Keratinocyte (primary cell): ENCODE data around the gene VAMP4. TPM values are rescaled to one million over a fixed set of nuclear protein-coding genes. Genes with fewer than 3 reads are reported as not detected.

Experiments used
- DNase-seq: peaks from one replicate; pipeline ENCODE4 v3.0.0-alpha.2; 2011; ENCODE audit warnings: low read depth, missing footprints, low spot score
- FAIRE-seq: peaks from 2 replicates; lab custom pipeline; 2011; peaks lifted over from hg19 to GRCh38; lab: Jason Lieb, UNC
- H2AFZ ChIP-seq: 2 replicates; pipeline ENCODE4 v1.6.0; 2012; ENCODE audit warnings: low read length, control low read depth, inconsistent platforms; ENCODE audit not compliant: control insufficient read depth
- H3K27ac ChIP-seq: 2 replicates; pipeline ENCODE4 v1.5.1; 2011; ENCODE audit warnings: low read length; ENCODE audit not compliant: control insufficient read depth, insufficient read depth
- H3K27me3 ChIP-seq: 3 replicates; pipeline ENCODE4 v1.6.0; 2011; ENCODE audit warnings: low read length; ENCODE audit not compliant: control insufficient read depth, insufficient read depth; ENCODE audit errors: extremely low read depth
- H3K36me3 ChIP-seq, 2 experiments: 2 replicates in 1 of 2; 3 replicates in 1 of 2; pipeline ENCODE4 v1.5.1; 2011; ENCODE audit warnings: low read length in 2 of 2, mild to moderate bottlenecking in 1 of 2; ENCODE audit not compliant: control insufficient read depth in 2 of 2, insufficient read depth in 2 of 2; ENCODE audit errors: extremely low read depth in 1 of 2
- H3K4me1 ChIP-seq: 3 replicates; pipeline ENCODE4 v1.5.1; 2011; ENCODE audit warnings: low read length; ENCODE audit not compliant: control insufficient read depth, insufficient read depth; ENCODE audit errors: extremely low read depth
- H3K4me2 ChIP-seq: 3 replicates; pipeline ENCODE4 v1.6.0; 2011; ENCODE audit warnings: low read depth, low read length; ENCODE audit not compliant: control insufficient read depth, insufficient read depth; ENCODE audit errors: extremely low read depth
- H3K4me3 ChIP-seq, 3 experiments: fragments of 200-600 bp in 1 of 3; sonication (generic) in 1 of 3; 2 replicates in 2 of 3; 3 replicates in 1 of 3; pipeline ENCODE4 v1.5.1; 2011 to 2016; ENCODE audit warnings: low read length in 3 of 3, mild to moderate bottlenecking in 3 of 3, control low read depth in 2 of 3, inconsistent platforms in 1 of 3, low read depth in 1 of 3, mixed read lengths in 1 of 3, mixed run types in 1 of 3, moderate library complexity in 1 of 3; ENCODE audit not compliant: control insufficient read depth in 2 of 3, insufficient read depth in 2 of 3; ENCODE audit errors: extremely low read depth in 1 of 3
- H3K79me2 ChIP-seq: 2 replicates; pipeline ENCODE4 v1.6.0; 2012; ENCODE audit warnings: low read length; ENCODE audit not compliant: control insufficient read depth, insufficient read depth
- H3K9ac ChIP-seq: 3 replicates; pipeline ENCODE4 v1.6.0; 2011; ENCODE audit warnings: low read length; ENCODE audit not compliant: control insufficient read depth, insufficient read depth; ENCODE audit errors: extremely low read depth
- H3K9me1 ChIP-seq: 3 replicates; pipeline ENCODE4 v1.6.0; 2011; ENCODE audit warnings: low read length; ENCODE audit not compliant: control insufficient read depth, insufficient read depth; ENCODE audit errors: extremely low read depth
- H3K9me3 ChIP-seq: 2 replicates; pipeline ENCODE4 v1.5.1; 2012; ENCODE audit warnings: low read depth, low read length; ENCODE audit not compliant: control insufficient read depth
- H4K20me1 ChIP-seq: 3 replicates; pipeline ENCODE4 v1.6.0; 2011; ENCODE audit warnings: low read length; ENCODE audit not compliant: control insufficient read depth, insufficient read depth; ENCODE audit errors: extremely low read depth
- CTCF ChIP-seq, 3 experiments: IDR thresholded peaks in 1 of 3; conservative IDR thresholded peaks in 1 of 3; optimal IDR thresholded peaks in 1 of 3; 2 replicates in 2 of 3; 3 replicates in 1 of 3; pipeline versions ENCODE3 to v1.5.1; 2011; ENCODE audit warnings: low read length in 3 of 3, mild to moderate bottlenecking in 3 of 3, moderate library complexity in 2 of 3, control low read depth in 1 of 3, inconsistent platforms in 1 of 3; ENCODE audit not compliant: insufficient read depth in 2 of 3; ENCODE audit errors: extremely low read depth in 1 of 3
- EZH2 ChIP-seq: IDR thresholded peaks from one replicate; pipeline ENCODE4 v1.6.1; 2012; ENCODE audit warnings: inconsistent platforms, mild to moderate bottlenecking, low read length, moderate library complexity
- dilution Hi-C: fragments of 300-500 bp; cut with MboI; formaldehyde crosslinking; loops from one replicate; pipeline ENCODE4 v1.7.0; 2020; ENCODE audit warnings: low sequenced_read_pairs; ENCODE audit not compliant: extremely low pct_ligation_motif_present
- polyA plus RNA-seq, 5 experiments: library from polyadenylated mRNA; depleted of rRNA in 3 of 5; stranded (reverse) in 3 of 5; stranded (forward) in 1 of 5; unstranded in 1 of 5; fragments of >200 nt; gene quantifications; 1 replicate in 1 of 5; 2 replicates in 3 of 5; 3 replicates in 1 of 5; pipeline versions ENCODE4 v1.2.1 to v1.2.3, GENCODE V29; 2011 to 2012; ENCODE audit warnings: missing spikeins in 2 of 5, low read depth in 1 of 5, low replicate concordance in 1 of 5

Gene VAMP4
- polyA plus RNA-seq, 1 donor (not counting 4 experiments of a cell fraction or from before 2014, with no cell fraction given) = 12.7 TPM

- no peak overlapping the region for H3K27ac ChIP-seq
- no peaks in the 10 kb centered on the region for H3K9me3 ChIP-seq
- H3K79me2 ChIP-seq = peaks cover 26% of the 10 kb centered on the region
- no peak for DNase-seq
- no peak overlapping the region for H2AFZ ChIP-seq
- no peak overlapping the region for H3K4me2 ChIP-seq
- H3K27me3 ChIP-seq = no peaks in the 10 kb centered on the region
- dilution Hi-C loops = no loop called here
- H3K9me1 ChIP-seq = no peaks in the 10 kb centered on the region
- peaks cover 2 to 8% of the 10 kb centered on the region in 2 experiments for H3K36me3 ChIP-seq
- no peaks in the 10 kb centered on the region for H4K20me1 ChIP-seq
- peaks cover 22% of the 10 kb centered on the region for H3K4me1 ChIP-seq
- no peak overlapping the region for H3K4me3 ChIP-seq
- H3K9ac ChIP-seq = no peak overlapping the region
- no peak for TF ChIP-seq CTCF (optimal IDR thresholded peaks at IDR 0.05 in 1 of 3, IDR thresholded peaks at IDR 0.05 in 1 of 3, conservative IDR thresholded peaks at IDR 0.05 in 1 of 3; ENCODE audit: extremely low read depth in 1 of 3, insufficient read depth in 2 of 3, low read length in 3 of 3)
- TF ChIP-seq EZH2 = no peak
- no peak for FAIRE-seq
Observed at GRCh38 chr1:171736196-171736595, 5.7 kb downstream of the VAMP4 start.

- no peaks in the 10 kb centered on the region for H3K27me3 ChIP-seq
- FAIRE-seq (no peak), DNase-seq (no peak)
- no peak overlapping the region for H3K4me3 ChIP-seq
- peaks cover 2% of the 10 kb centered on the region for H3K9me1 ChIP-seq
- no peak overlapping the region for H3K4me2 ChIP-seq
- TF ChIP-seq CTCF (optimal IDR thresholded peaks at IDR 0.05 in 1 of 3, IDR thresholded peaks at IDR 0.05 in 1 of 3, conservative IDR thresholded peaks at IDR 0.05 in 1 of 3; ENCODE audit: extremely low read depth in 1 of 3, insufficient read depth in 2 of 3, low read length in 3 of 3) (no peak), EZH2 (no peak)
- dilution Hi-C loops = no loop called here
- H4K20me1 ChIP-seq = no peaks in the 10 kb centered on the region
- peaks cover 1% of the 10 kb centered on the region for H3K79me2 ChIP-seq
- H3K9ac ChIP-seq = no peak overlapping the region
- H3K9me3 ChIP-seq = no peaks in the 10 kb centered on the region
- no peaks in the 10 kb centered on the region for H3K4me1 ChIP-seq
- H3K36me3 ChIP-seq = peaks cover 3 to 4% of the 10 kb centered on the region in 2 experiments
- no peak overlapping the region for H3K27ac ChIP-seq
- no peak overlapping the region for H2AFZ ChIP-seq
Observed at GRCh38 chr1:171730052-171730451, 11.8 kb downstream of the VAMP4 start.
